HG02588 (cell line): ENCODE data around the gene ACVR2A.

Experiments
- ATAC-seq: cut with Tn5 transposase; IDR thresholded peaks from one replicate; pipeline ENCODE4 v1.9.1; 2021; ENCODE audit warnings: mild to moderate bottlenecking, moderate library complexity; ENCODE audit not compliant: unreplicated experiment

ACVR2A gene

GRCh38 chr2:147844697-147845410 is at the start of gene ACVR2A:
Gene ACVR2A (plus strand): TSS chr2:147845029. CDS start chr2:147845153, 124 bp downstream.
- peak; percentile 42 for ATAC-seq

GRCh38 chr2:147800316-147800715 is 44.5 kb upstream of the ACVR2A start:
- no peak for ATAC-seq

- no peak for ATAC-seq
Measured at GRCh38 chr2:147806846-147807245, 38.0 kb upstream of the ACVR2A start.

- ATAC-seq = no peak
Measured at GRCh38 chr2:147808520-147808919, 36.3 kb upstream of the ACVR2A start.

GRCh38 chr2:147810883-147811765 is 33.7 kb upstream of the ACVR2A start:
- ATAC-seq = no peak

- ATAC-seq = no peak
Measured at GRCh38 chr2:147818741-147819140, 26.1 kb upstream of the ACVR2A start.

- no peak for ATAC-seq
Measured at GRCh38 chr2:147824620-147825019, 20.2 kb upstream of the ACVR2A start.

- no peak for ATAC-seq
Measured at GRCh38 chr2:147826278-147827087, 18.3 kb upstream of the ACVR2A start.

- no peak for ATAC-seq
Measured at GRCh38 chr2:147827088-147827375, 17.8 kb upstream of the ACVR2A start.

- ATAC-seq = no peak
Measured at GRCh38 chr2:147829106-147829505, 15.7 kb upstream of the ACVR2A start.

GRCh38 chr2:147836099-147836498 is 8.7 kb upstream of the ACVR2A start:
- ATAC-seq = no peak

GRCh38 chr2:147843391-147843863 is 1.4 kb upstream of the ACVR2A start:
- ATAC-seq = no peak

- ATAC-seq = peak; percentile 87
Measured at GRCh38 chr2:147843864-147844696, 749 bp upstream of the ACVR2A start.

GRCh38 chr2:147845411-147845971 is 662 bp downstream of the ACVR2A start:
- ATAC-seq = peak; percentile 39

- no peak for ATAC-seq
Measured at GRCh38 chr2:147846412-147847081, 1.7 kb downstream of the ACVR2A start.

- no peak for ATAC-seq
Measured at GRCh38 chr2:147847746-147848391, 3.0 kb downstream of the ACVR2A start.

GRCh38 chr2:147850838-147851237 is 6.0 kb downstream of the ACVR2A start:
- no peak for ATAC-seq

- ATAC-seq = no peak
Measured at GRCh38 chr2:147851244-147851930, 6.6 kb downstream of the ACVR2A start.
